IMR-90 (cell line): ENCODE data around the gene EXOC6B.

Experiments
- POLR2A ChIP-seq: IDR thresholded peaks from 2 replicates; pipeline ENCODE4 v1.6.1; 2012; ENCODE audit warnings: mild to moderate bottlenecking, low read depth, low read length
- TF ChIP-seq, protein P1 (sequence below): conservative IDR thresholded peaks from 2 replicates; pipeline ENCODE4 v1.5.1; 2012; ENCODE audit warnings: mild to moderate bottlenecking, low read depth, low read length, improper control_type of control experiment

DNA sequence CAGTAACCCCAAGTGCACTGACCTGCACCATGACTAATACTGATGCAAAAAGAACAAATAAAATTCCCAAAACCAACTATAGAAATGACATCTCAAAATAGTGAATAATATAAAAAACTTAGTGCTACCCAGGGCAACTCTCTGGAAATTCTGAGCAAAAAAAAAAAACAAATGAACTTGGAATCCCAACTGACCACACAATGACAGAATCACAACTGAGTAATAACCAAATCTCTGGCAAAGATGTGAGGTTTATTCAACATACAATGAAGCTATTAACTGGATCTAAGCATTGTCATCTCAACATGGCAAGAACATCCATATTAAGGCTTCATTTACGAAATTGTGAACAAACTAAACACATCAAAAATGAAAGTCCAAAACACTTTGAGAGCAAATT, 22.7 kb downstream of the EXOC6B start:
- TF ChIP-seq, protein P1, sequence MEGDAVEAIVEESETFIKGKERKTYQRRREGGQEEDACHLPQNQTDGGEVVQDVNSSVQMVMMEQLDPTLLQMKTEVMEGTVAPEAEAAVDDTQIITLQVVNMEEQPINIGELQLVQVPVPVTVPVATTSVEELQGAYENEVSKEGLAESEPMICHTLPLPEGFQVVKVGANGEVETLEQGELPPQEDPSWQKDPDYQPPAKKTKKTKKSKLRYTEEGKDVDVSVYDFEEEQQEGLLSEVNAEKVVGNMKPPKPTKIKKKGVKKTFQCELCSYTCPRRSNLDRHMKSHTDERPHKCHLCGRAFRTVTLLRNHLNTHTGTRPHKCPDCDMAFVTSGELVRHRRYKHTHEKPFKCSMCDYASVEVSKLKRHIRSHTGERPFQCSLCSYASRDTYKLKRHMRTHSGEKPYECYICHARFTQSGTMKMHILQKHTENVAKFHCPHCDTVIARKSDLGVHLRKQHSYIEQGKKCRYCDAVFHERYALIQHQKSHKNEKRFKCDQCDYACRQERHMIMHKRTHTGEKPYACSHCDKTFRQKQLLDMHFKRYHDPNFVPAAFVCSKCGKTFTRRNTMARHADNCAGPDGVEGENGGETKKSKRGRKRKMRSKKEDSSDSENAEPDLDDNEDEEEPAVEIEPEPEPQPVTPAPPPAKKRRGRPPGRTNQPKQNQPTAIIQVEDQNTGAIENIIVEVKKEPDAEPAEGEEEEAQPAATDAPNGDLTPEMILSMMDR = no peak
- TF ChIP-seq POLR2A = no peak
